Type B pancreatic cell (in vitro differentiated cells): Measurements from ENCODE around the gene RIPOR2. TPM values are rescaled to one million over a fixed set of nuclear protein-coding genes. Genes with fewer than 3 reads are reported as not detected.

Experiments used
- DNase-seq: peaks from one replicate; pipeline ENCODE4 v3.0.0; 2021; ENCODE audit warnings: mixed read lengths; ENCODE audit not compliant: unreplicated experiment; ENCODE audit errors: extremely low spot score
- H3K27ac Mint-ChIP-seq: 2 replicates; pipeline ENCODE4 v1.8.0; 2021; ENCODE audit warnings: mild to moderate bottlenecking, mixed read lengths
- H3K27me3 Mint-ChIP-seq: 2 replicates; pipeline ENCODE4 v1.8.0; 2021; ENCODE audit warnings: mixed read lengths
- H3K36me3 Mint-ChIP-seq: 2 replicates; pipeline ENCODE4 v1.8.0; 2021; ENCODE audit warnings: mixed read lengths
- H3K4me1 Mint-ChIP-seq: one replicate; pipeline ENCODE4 v1.8.0; 2021; ENCODE audit warnings: mixed read lengths; ENCODE audit not compliant: unreplicated experiment
- H3K4me3 Mint-ChIP-seq: 2 replicates; pipeline ENCODE4 v1.8.0; 2021; ENCODE audit warnings: mild to moderate bottlenecking, mixed read lengths
- H3K9me3 Mint-ChIP-seq: 2 replicates; pipeline ENCODE4 v1.8.0; 2021; ENCODE audit warnings: mixed read lengths
- CTCF ChIP-seq: fragments of 200-600 bp; sonication (generic); conservative IDR thresholded peaks from 2 replicates; pipeline ENCODE4 v1.5.0; 2021; ENCODE audit warnings: antibody characterized with exemption, mild to moderate bottlenecking
- total RNA-seq: library from RNA; stranded (reverse); gene quantifications from 2 replicates; pipeline ENCODE4 v1.2.1, GENCODE V29; 2021; ENCODE audit warnings: low replicate concordance

Gene RIPOR2
- total RNA-seq, 1 donor from 2014 or later: 4.2 TPM

DNA sequence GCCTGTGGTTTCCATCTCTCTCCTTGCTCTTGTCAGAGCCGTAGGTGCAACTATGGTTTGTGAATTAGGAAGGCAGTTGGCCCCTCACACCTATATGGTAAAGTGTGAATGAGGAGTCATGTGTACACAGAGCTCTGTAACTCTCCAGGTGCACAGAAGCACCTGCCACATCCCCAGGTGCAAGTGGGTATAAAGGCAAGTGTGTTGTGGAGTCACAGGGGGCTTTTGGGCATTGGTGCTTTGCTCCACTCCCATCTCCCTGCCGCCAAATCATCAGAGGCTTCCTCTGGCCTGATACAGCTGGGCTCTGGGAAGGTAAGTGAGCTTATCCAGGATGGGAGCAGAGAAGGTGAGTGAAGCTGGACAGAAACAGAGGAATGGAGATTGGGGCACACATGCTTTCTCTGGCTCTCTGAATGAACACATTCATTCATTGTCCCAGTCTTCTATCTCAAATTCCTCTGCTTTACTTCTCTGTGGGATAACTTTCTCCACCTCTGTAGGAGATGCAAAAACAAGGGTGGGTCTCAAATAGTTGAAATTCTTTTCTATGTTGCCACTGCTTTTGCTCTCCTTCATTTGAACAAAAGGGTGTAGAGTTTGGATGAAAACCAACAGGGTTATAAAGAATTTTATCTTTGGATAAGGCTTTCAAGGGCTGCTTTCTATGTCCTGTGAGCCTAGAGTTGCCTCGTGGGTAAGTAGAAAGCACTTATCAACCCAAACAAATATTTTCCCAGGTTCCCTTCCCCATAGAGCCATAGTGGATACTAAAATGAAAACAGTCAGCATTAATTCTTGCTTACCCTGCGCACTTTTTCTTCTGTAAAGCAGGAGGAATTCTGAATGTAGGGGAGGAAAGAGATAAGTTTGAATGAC, 45.0 kb upstream of the RIPOR2 start:
- no peaks in the 10 kb centered on the region for H3K27me3 Mint-ChIP-seq
- H3K36me3 Mint-ChIP-seq: no peaks in the 10 kb centered on the region
- DNase-seq: no peak
- H3K4me1 Mint-ChIP-seq: peaks cover 26% of the 10 kb centered on the region
- no peaks in the 10 kb centered on the region for H3K9me3 Mint-ChIP-seq
- H3K27ac Mint-ChIP-seq: peak overlapping the region; percentile 88
- H3K4me3 Mint-ChIP-seq: peak overlapping the region; percentile 34
- no peak for TF ChIP-seq CTCF

GRCh38 chr6:24979176-24979575, 43.4 kb upstream of the RIPOR2 start:
- no peaks in the 10 kb centered on the region for H3K27me3 Mint-ChIP-seq
- H3K4me3 Mint-ChIP-seq: no peak overlapping the region
- H3K36me3 Mint-ChIP-seq: no peaks in the 10 kb centered on the region
- no peak for TF ChIP-seq CTCF
- H3K27ac Mint-ChIP-seq: no peak overlapping the region
- H3K4me1 Mint-ChIP-seq: peaks cover 19% of the 10 kb centered on the region
- no peaks in the 10 kb centered on the region for H3K9me3 Mint-ChIP-seq
- no peak for DNase-seq

DNA sequence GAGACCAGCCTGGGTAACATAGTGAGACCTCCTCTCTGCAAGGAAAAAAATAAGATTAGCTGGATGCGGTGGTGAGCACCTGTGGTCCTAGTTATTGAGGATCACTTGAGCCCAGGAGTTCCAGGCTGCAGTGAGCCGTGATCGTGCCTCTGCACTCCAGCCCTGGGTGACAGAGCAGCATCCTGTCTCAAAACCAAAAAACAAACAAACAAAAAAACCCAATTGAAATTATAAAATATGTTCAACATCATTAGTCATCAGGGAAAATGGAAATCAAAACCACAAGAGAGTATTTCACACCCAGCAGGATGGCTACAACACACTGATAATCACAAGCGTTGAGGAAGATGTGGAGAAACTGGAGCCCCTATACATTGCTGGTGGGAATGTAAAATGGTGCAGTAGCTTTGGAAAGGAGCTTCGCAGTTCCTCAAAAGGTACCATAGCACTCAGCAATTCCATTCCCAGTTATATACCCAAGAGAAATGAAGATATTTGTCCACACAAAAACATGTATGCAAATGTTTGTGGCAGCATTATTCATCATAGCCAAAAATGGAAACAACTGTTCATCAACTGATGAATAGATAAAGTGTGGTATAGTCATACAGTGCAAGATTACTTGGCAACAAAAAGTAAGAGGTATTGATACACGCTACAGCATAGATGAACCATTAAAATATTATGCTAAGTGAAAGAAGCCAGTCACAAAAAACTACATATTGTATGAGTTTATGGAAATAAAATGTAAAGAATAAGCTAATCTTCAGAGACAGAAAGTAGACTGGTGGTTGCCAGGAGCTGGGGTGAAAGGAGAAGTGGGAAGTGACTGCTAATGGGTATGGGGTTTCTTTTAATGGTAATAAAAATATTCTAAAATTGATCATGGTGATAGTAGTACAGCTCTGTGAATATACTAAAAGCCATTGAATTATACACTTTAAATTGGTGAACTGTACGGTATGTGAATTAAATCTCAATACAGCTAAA, 38.7 kb upstream of the RIPOR2 start:
- no peak for DNase-seq
- Mint-ChIP-seq H3K36me3 (no peaks in the 10 kb centered on the region), H3K4me3 (no peak overlapping the region), H3K9me3 (peaks cover 5% of the 10 kb centered on the region), H3K27me3 (no peaks in the 10 kb centered on the region), H3K27ac (no peak overlapping the region), H3K4me1 (no peaks in the 10 kb centered on the region)
- TF ChIP-seq CTCF: no peak

DNA sequence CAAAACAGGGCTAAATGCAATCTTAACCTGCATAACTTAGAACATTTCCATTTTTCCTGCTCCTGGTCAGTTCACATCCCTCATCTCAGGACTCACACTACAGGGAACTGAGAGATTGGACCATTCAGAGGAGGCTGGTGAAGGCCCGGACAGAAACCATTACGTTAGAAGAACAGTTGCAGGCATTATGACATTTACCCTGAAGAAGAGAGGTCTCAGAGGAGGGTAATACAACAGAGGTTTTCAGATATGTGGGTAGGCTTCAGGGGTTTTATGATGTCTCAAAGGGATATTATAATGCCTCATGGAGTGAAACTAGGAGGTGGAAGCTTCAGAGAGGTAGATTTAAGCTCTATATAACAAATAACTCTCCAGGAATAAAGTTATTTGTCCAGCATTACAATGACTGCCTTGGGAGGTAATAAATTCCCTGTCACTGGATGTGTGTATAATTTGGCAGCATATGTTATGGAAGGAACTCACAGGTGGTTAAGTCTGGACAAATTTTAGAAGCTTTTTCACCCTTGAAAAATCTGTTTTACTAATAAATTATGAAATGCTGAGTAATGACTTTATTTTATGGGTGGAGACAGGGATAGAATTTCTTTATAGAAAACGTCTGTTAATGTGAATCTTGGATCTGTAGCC, 36.7 kb upstream of the RIPOR2 start:
- TF ChIP-seq CTCF: no peak
- DNase-seq: no peak
- no peaks in the 10 kb centered on the region for H3K4me1 Mint-ChIP-seq
- no peaks in the 10 kb centered on the region for H3K27me3 Mint-ChIP-seq
- peaks cover 5% of the 10 kb centered on the region for H3K9me3 Mint-ChIP-seq
- H3K4me3 Mint-ChIP-seq: no peak overlapping the region
- H3K36me3 Mint-ChIP-seq: no peaks in the 10 kb centered on the region
- H3K27ac Mint-ChIP-seq: no peak overlapping the region

DNA sequence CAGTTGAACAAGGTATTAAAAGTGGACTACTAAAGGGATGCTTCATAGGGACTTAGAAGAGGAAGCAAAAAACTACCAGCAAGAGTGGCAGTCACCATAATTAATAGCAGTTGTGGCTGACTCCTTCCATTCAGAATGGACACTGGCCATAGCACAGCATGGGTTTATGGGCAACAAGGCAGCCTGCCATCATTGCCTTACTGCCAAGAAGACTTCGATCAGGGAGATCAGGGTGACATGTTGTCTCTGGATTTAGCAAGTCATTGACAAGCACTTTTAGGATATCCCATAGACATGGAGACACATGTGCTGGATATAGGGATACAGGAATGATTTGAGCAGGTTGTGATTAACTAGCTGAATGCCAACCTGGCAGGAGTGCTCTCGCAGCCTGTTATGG, 35.3 kb upstream of the RIPOR2 start:
- no peaks in the 10 kb centered on the region for H3K4me1 Mint-ChIP-seq
- H3K27me3 Mint-ChIP-seq: no peaks in the 10 kb centered on the region

More for the DNA sequence above, 35.3 kb upstream of the RIPOR2 start:
- H3K27ac Mint-ChIP-seq: no peak overlapping the region
- peaks cover 5% of the 10 kb centered on the region for H3K9me3 Mint-ChIP-seq
- no peak for DNase-seq
- no peak for TF ChIP-seq CTCF
- no peaks in the 10 kb centered on the region for H3K36me3 Mint-ChIP-seq
- no peak overlapping the region for H3K4me3 Mint-ChIP-seq
